ENCODE data around the gene CERS2. TPM values are rescaled to one million over a fixed set of nuclear protein-coding genes. Genes with fewer than 3 reads are reported as not detected.

Gene CERS2, protein sequence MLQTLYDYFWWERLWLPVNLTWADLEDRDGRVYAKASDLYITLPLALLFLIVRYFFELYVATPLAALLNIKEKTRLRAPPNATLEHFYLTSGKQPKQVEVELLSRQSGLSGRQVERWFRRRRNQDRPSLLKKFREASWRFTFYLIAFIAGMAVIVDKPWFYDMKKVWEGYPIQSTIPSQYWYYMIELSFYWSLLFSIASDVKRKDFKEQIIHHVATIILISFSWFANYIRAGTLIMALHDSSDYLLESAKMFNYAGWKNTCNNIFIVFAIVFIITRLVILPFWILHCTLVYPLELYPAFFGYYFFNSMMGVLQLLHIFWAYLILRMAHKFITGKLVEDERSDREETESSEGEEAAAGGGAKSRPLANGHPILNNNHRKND
- total RNA-seq = 100 to 1,000 TPM in 3 of 7 donors, 10 to 100 TPM in 4; 71.8 to 128 (median 98.1) TPM
- polyA plus RNA-seq = 10 to 100 TPM; 63.4 to 69.9 (median 65.1) TPM
- long read RNA-seq, donor 1, transcript CERS2-205 (11 exons, 2,505 nt) = major isoform, 27 of 27 reads
- long read RNA-seq, donor 1, partial matches to known transcripts = 0 of 27 reads
- long read RNA-seq, donor 1, other reads (novel, unspliced or antisense) = 0 of 27 reads
- long read RNA-seq, donor 2, transcript CERS2-205 (11 exons, 2,505 nt) = major isoform, 23 of 23 reads
- long read RNA-seq, donor 2, partial matches to known transcripts = 0 of 23 reads
- long read RNA-seq, donor 2, other reads (novel, unspliced or antisense) = 0 of 23 reads

DNA sequence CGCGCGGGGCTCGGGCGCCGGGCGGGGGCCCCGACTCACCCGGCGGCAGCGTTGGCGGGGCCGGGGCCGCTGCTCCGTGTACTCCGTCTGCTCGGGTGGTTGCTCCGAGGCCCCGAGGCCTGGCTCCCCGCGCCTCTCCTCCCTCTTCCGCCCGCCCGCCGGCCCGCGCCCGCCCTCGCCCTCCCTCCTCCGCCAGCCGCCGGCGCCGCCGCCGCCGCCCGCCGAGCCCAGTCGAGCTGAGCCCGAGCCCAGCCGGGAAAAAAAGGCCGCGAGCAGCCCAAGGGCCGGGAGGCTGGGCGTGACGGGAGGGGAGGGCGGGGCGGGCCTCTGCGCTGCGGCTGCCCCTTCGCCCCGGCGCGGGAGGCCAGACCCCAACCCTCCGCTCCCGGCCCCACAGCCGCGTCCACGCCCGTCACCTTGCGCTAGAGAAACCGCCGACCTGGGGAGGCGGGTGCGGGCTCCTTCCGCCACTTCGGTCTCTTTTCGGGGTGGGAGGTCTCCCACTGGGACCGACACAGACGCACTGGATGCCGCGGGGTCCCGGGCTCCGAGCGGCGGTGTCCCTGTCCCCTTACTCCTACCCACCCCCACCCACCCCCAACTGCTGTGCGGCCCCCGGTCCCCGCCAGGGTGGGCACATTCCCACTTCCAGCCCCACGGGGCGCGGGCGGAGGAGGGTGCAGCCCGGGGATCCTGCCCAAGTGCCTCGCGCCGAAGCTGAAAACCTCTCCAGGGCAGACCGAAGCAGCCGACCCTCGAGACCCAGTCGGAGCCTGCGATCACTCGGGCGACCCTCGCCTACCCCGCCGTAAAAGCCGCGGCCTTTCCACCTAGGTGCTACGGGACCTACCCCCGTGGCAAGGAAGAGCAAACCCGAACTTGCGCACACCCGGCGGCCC is at the start of gene CERS2:
Gene CERS2, minus strand, starts transcription at position 256 of the 899 bp plus-strand sequence. CDS start 5,745 bp downstream, outside the sequence.
- intact Hi-C loops (cut with DNase I; ENCODE audit: low total_unique reads) = loop anchor here (10.0 kb wide), 1 partner anchor 50 kb away; the partner anchor contains the start of gene SETDB1
- 3 to 15% (median 6%) methylated on average over 24 to 106 of the region's 106 CpGs for WGBS, 5 donors
- Histone ChIP-seq H3K36me3 (no peaks in the 10 kb centered on the region), H3K27ac (peak within 1 kb of the TSS; percentile 92 to 97 (median 96)), H3K9me3 (no peaks in the 10 kb centered on the region), H3K4me3 (peak within 1 kb of the TSS; percentile 67 to 90 (median 75)), H3K4me1 (peaks cover 51 to 92% (median 86%) of the 10 kb centered on the region in 6 donors), H3K27me3 (replicated peaks in 1 of 7) (no peaks in the 10 kb centered on the region)
- peak; percentile 97 for DNase-seq
- TF ChIP-seq POLR2A (IDR thresholded peaks at IDR 0.05) (peak in 1 of 3 donors; percentile 23), CTCF (IDR thresholded peaks at IDR 0.05 in 8 of 11, conservative IDR thresholded peaks at IDR 0.05 in 3 of 11) (peak in 1 of 11 experiments; percentile 5), POLR2AphosphoS5 (IDR thresholded peaks at IDR 0.05) (peak in 2 of 3 donors; percentile 68 to 69)

- WGBS, 5 donors = 46 to 65% (median 58%) methylated on average over 2 of the region's 2 CpGs
These were observed 38.9 kb upstream of the CERS2 start for GRCh38 chr1:151013518-151013917.

More at GRCh38 chr1:151013518-151013917, 38.9 kb upstream of the CERS2 start:
- Histone ChIP-seq H3K4me1 (peaks cover 13 to 60% (median 49%) of the 10 kb centered on the region in 6 donors), H3K27ac (peak overlapping the region in 6 of 8 donors; percentile 51 to 79 (median 60)), H3K36me3 (peaks cover 0 to 31% (median 9%) of the 10 kb centered on the region in 6 donors), H3K27me3 (replicated peaks in 1 of 7) (no peaks in the 10 kb centered on the region), H3K9me3 (no peaks in the 10 kb centered on the region), H3K4me3 (no peak overlapping the region)
- intact Hi-C loops (cut with DNase I; ENCODE audit: low total_unique reads) = no loop called here
- DNase-seq = no peak
- no peak for TF ChIP-seq CTCF (IDR thresholded peaks at IDR 0.05 in 8 of 11, conservative IDR thresholded peaks at IDR 0.05 in 3 of 11)
- peak in 1 of 3 donors; percentile 22 for TF ChIP-seq POLR2AphosphoS5 (IDR thresholded peaks at IDR 0.05)

Data from spleen (tissue), 13 donors.